Fibroblast of lung (primary cell): Measurements from ENCODE around the gene SLC49A4. TPM values are rescaled to one million over a fixed set of nuclear protein-coding genes. Genes with fewer than 3 reads are reported as not detected.

Source experiments
- DNase-seq, 2 donors: peaks; one replicate each; pipeline versions ENCODE4 v3.0.0 to v3.0.0-alpha.2; 2010; ENCODE audit warnings: low read depth in 2 of 2
- H2AFZ ChIP-seq: 2 replicates; pipeline ENCODE4 v1.5.1; 2012; ENCODE audit warnings: low read length, control low read depth, inconsistent platforms
- H3K27ac ChIP-seq: 2 replicates; pipeline ENCODE4 v1.5.1; 2011; ENCODE audit warnings: low read length, control low read depth; ENCODE audit not compliant: insufficient read depth
- H3K27me3 ChIP-seq: 2 replicates; pipeline ENCODE4 v1.5.1; 2011; ENCODE audit warnings: mild to moderate bottlenecking, low read length; ENCODE audit not compliant: control insufficient read depth, insufficient read depth
- H3K36me3 ChIP-seq: 2 replicates; pipeline ENCODE4 v1.5.1; 2011; ENCODE audit warnings: low read length; ENCODE audit not compliant: control insufficient read depth, insufficient read depth
- H3K4me1 ChIP-seq: 2 replicates; pipeline ENCODE4 v1.5.1; 2011; ENCODE audit warnings: low read length; ENCODE audit not compliant: control insufficient read depth, insufficient read depth; ENCODE audit errors: extremely low read depth
- H3K4me2 ChIP-seq: 2 replicates; pipeline ENCODE4 v1.5.1; 2011; ENCODE audit warnings: low read length, control low read depth; ENCODE audit not compliant: insufficient read depth; ENCODE audit errors: extremely low read depth
- H3K4me3 ChIP-seq, 4 experiments: fragments of 200-600 bp in 1 of 4; sonication (generic) in 1 of 4; replicated peaks in 1 of 4; 2 replicates each; pipeline ENCODE4 v1.5.1; 2011 to 2016; ENCODE audit warnings: low read length in 4 of 4, low read depth in 3 of 4, mild to moderate bottlenecking in 3 of 4, control low read depth in 2 of 4, inconsistent platforms in 1 of 4, mixed read lengths in 1 of 4; ENCODE audit not compliant: insufficient read depth in 1 of 4; ENCODE audit errors: control extremely low read depth in 1 of 4
- H3K79me2 ChIP-seq: 2 replicates; pipeline ENCODE4 v1.5.1; 2012; ENCODE audit warnings: mild to moderate bottlenecking, low read length, inconsistent platforms; ENCODE audit not compliant: control insufficient read depth, insufficient read depth
- H3K9ac ChIP-seq: 2 replicates; pipeline ENCODE4 v1.5.1; 2011; ENCODE audit warnings: mild to moderate bottlenecking, low read length, control low read depth; ENCODE audit not compliant: insufficient read depth
- H3K9me3 ChIP-seq: 2 replicates; pipeline ENCODE4 v1.5.1; 2012; ENCODE audit warnings: low read depth, low read length; ENCODE audit not compliant: control insufficient read depth, insufficient read depth
- H4K20me1 ChIP-seq: 2 replicates; pipeline ENCODE4 v1.5.1; 2011; ENCODE audit warnings: low read length; ENCODE audit not compliant: control insufficient read depth, insufficient read depth; ENCODE audit errors: extremely low read depth
- EZH2 ChIP-seq: IDR thresholded peaks from 2 replicates; pipeline ENCODE4 v1.5.1; 2012; ENCODE audit warnings: low read length, control low read depth, mild to moderate bottlenecking; ENCODE audit errors: missing control alignments
- polyA plus RNA-seq, 2 donors: library from polyadenylated mRNA; depleted of rRNA in 1 of 2; stranded (reverse) in 1 of 2; unstranded in 1 of 2; fragments of >200 nt; gene quantifications; 2 replicates each; pipeline ENCODE4 v1.2.1, GENCODE V29; 2011 to 2012; ENCODE audit warnings: missing spikeins in 1 of 2
- total RNA-seq: library from RNA; depleted of rRNA; stranded (reverse); fragments of >200 nt; gene quantifications from 2 replicates; pipeline ENCODE4 v1.2.1, GENCODE V29; 2014
- TF ChIP-seq, protein P1 (sequence below), 2 donors: IDR thresholded peaks in 1 of 2; conservative IDR thresholded peaks in 1 of 2; 1 replicate in 1 of 2; 2 replicates in 1 of 2; pipeline ENCODE4 v1.5.1; 2011 to 2012; ENCODE audit warnings: low read length in 2 of 2, control low read depth in 1 of 2, inconsistent platforms in 1 of 2, low read depth in 1 of 2, mild to moderate bottlenecking in 1 of 2

The SLC49A4 gene
- total and polyA plus RNA-seq, 2 donors (not counting 1 experiment from before 2014, with no cell fraction given) = 14.5 to 20.6 TPM

DNA sequence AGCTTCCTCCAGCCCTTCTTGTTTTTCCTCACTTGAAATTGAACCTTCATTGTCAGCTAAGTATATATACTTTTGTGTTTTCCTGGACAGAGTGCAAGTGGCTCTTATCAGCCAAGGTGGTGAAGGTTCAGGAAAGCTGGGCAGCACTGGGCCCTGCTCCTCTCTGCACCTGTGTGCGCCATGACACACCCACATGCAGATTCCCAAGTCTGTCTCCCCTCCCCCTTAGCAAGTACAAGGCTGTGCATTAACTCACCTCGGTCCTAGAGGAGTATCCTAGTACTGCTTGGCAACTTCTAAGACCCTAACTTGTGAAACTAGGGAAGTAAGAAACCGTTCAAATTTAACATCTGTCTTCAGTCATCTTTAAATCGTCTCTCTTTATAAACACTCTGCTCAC, 85.8 kb downstream of the SLC49A4 start:
- DNase-seq = no peak
- Histone ChIP-seq H3K36me3 (no peaks in the 10 kb centered on the region), H3K9ac (no peak overlapping the region)

GRCh38 chr3:122882361-122882947, 87.6 kb downstream of the SLC49A4 start:
- Histone ChIP-seq H3K4me2 (no peak overlapping the region), H3K9ac (no peak overlapping the region), H3K4me1 (no peaks in the 10 kb centered on the region), H3K27me3 (no peaks in the 10 kb centered on the region), H2AFZ (no peak overlapping the region), H3K9me3 (no peaks in the 10 kb centered on the region), H3K36me3 (no peaks in the 10 kb centered on the region), H4K20me1 (no peaks in the 10 kb centered on the region), H3K4me3 (no peak overlapping the region), H3K27ac (no peak overlapping the region), H3K79me2 (no peaks in the 10 kb centered on the region)
- no peak for DNase-seq
- TF ChIP-seq EZH2 = no peak
- TF ChIP-seq, protein P1, sequence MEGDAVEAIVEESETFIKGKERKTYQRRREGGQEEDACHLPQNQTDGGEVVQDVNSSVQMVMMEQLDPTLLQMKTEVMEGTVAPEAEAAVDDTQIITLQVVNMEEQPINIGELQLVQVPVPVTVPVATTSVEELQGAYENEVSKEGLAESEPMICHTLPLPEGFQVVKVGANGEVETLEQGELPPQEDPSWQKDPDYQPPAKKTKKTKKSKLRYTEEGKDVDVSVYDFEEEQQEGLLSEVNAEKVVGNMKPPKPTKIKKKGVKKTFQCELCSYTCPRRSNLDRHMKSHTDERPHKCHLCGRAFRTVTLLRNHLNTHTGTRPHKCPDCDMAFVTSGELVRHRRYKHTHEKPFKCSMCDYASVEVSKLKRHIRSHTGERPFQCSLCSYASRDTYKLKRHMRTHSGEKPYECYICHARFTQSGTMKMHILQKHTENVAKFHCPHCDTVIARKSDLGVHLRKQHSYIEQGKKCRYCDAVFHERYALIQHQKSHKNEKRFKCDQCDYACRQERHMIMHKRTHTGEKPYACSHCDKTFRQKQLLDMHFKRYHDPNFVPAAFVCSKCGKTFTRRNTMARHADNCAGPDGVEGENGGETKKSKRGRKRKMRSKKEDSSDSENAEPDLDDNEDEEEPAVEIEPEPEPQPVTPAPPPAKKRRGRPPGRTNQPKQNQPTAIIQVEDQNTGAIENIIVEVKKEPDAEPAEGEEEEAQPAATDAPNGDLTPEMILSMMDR (conservative IDR thresholded peaks at IDR 0.05 in 1 of 2, IDR thresholded peaks at IDR 0.05 in 1 of 2; ENCODE audit: low read depth in 1 of 2, low read length in 2 of 2) = no peak

More for the DNA sequence above, 85.8 kb downstream of the SLC49A4 start:
- H3K27ac ChIP-seq = no peak overlapping the region
- H3K27me3 ChIP-seq = no peaks in the 10 kb centered on the region
- no peak overlapping the region for H2AFZ ChIP-seq
- H3K9me3 ChIP-seq = no peaks in the 10 kb centered on the region
- no peaks in the 10 kb centered on the region for H4K20me1 ChIP-seq
- H3K4me2 ChIP-seq = no peak overlapping the region
- no peaks in the 10 kb centered on the region for H3K4me1 ChIP-seq
- no peak overlapping the region for H3K4me3 ChIP-seq
- TF ChIP-seq EZH2 = no peak
- TF ChIP-seq, protein P1 (conservative IDR thresholded peaks at IDR 0.05 in 1 of 2, IDR thresholded peaks at IDR 0.05 in 1 of 2; ENCODE audit: low read depth in 1 of 2, low read length in 2 of 2) = no peak
- no peaks in the 10 kb centered on the region for H3K79me2 ChIP-seq

GRCh38 chr3:122886251-122886650, 91.4 kb downstream of the SLC49A4 start:
- DNase-seq = no peak
- H3K4me1 ChIP-seq = no peaks in the 10 kb centered on the region
- H3K4me2 ChIP-seq = no peak overlapping the region
- H4K20me1 ChIP-seq = no peaks in the 10 kb centered on the region
- TF ChIP-seq EZH2 = no peak
- TF ChIP-seq, protein P1 (conservative IDR thresholded peaks at IDR 0.05 in 1 of 2, IDR thresholded peaks at IDR 0.05 in 1 of 2; ENCODE audit: low read depth in 1 of 2, low read length in 2 of 2) = no peak
- no peak overlapping the region for H2AFZ ChIP-seq
- no peaks in the 10 kb centered on the region for H3K36me3 ChIP-seq
- no peak overlapping the region for H3K27ac ChIP-seq
- H3K9me3 ChIP-seq = no peaks in the 10 kb centered on the region
- no peak overlapping the region for H3K4me3 ChIP-seq
- no peak overlapping the region for H3K9ac ChIP-seq
- no peaks in the 10 kb centered on the region for H3K27me3 ChIP-seq
- no peaks in the 10 kb centered on the region for H3K79me2 ChIP-seq
